Right atrium auricular region (tissue), 2 donors: ENCODE measurements around the gene TYK2. TPM values are rescaled to one million over a fixed set of nuclear protein-coding genes. Genes with fewer than 3 reads are reported as not detected.
"Not testable (repeated sequence)": the region's sequence is repeated elsewhere in the genome, so short reads cannot be mapped to it uniquely, and the experiment has no call there.

Source experiments
- DNase-seq: peaks from one replicate; pipeline ENCODE4 v3.0.0-alpha.2; 2019; ENCODE audit warnings: low spot score
- H3K27ac ChIP-seq, 2 donors: fragments of 200-600 bp; sonication (generic); 1 replicate in 1 of 2; 2 replicates in 1 of 2; pipeline ENCODE4 v1.5.1; 2016 to 2019
- H3K27me3 ChIP-seq, 2 donors: fragments of 200-600 bp; sonication (generic); one replicate each; pipeline versions ENCODE4 v1.5.1 to v1.6.0; 2017 to 2019
- H3K36me3 ChIP-seq: fragments of 200-600 bp; sonication (generic); one replicate; pipeline ENCODE4 v1.5.1; 2016
- H3K4me1 ChIP-seq, 2 donors: fragments of 200-600 bp; sonication (generic); one replicate each; pipeline versions ENCODE4 v1.5.1 to v1.6.0; 2017 to 2019
- H3K4me3 ChIP-seq, 2 donors: fragments of 200-600 bp; sonication (generic); 1 replicate in 1 of 2; 2 replicates in 1 of 2; pipeline ENCODE4 v1.5.1; 2017 to 2019; ENCODE audit warnings: mild to moderate bottlenecking in 1 of 2, moderate library complexity in 1 of 2
- H3K9me3 ChIP-seq, 2 donors: fragments of 200-600 bp; sonication (generic); one replicate each; pipeline ENCODE4 v1.5.1; 2019
- CTCF ChIP-seq, 2 donors: fragments of 200-600 bp; sonication (generic); IDR thresholded peaks; one replicate each; pipeline ENCODE4 v1.5.1; 2019; ENCODE audit warnings: antibody characterized with exemption in 2 of 2
- total RNA-seq, 2 donors: library from RNA; depleted of rRNA; stranded (reverse); fragments of >200 nt; gene quantifications; one replicate each; pipeline ENCODE4 v1.1.0, GENCODE V29; 2016

The TYK2 gene
- total RNA-seq, 2 donors from 2014 or later = 31.7 to 58.8 TPM

- Histone ChIP-seq H3K9me3 (no peaks in the 10 kb centered on the region), H3K4me3 (no peak overlapping the region), H3K4me1 (peaks cover 0 to 9% of the 10 kb centered on the region in 2 donors), H3K36me3 (no peaks in the 10 kb centered on the region), H3K27ac (no peak overlapping the region), H3K27me3 (no peaks in the 10 kb centered on the region)
- no peak for DNase-seq
- no peak for TF ChIP-seq CTCF (IDR thresholded peaks at IDR 0.05)
These were observed 40.4 kb downstream of the TYK2 start for GRCh38 chr19:10339977-10340376.

GRCh38 chr19:10339380-10339960, 40.9 kb downstream of the TYK2 start, which contains the start of gene ICAM3:
ICAM3 (minus strand) TSS chr19:10339624; CDS start chr19:10339614, 10 bp downstream.
- H3K36me3 ChIP-seq = no peaks in the 10 kb centered on the region
- no peak within 1 kb of the TSS for H3K4me3 ChIP-seq
- no peak for DNase-seq
- no peaks in the 10 kb centered on the region for H3K9me3 ChIP-seq
- no peak within 1 kb of the TSS for H3K27ac ChIP-seq
- peaks cover 0 to 12% of the 10 kb centered on the region in 2 donors for H3K4me1 ChIP-seq
- H3K27me3 ChIP-seq = no peaks in the 10 kb centered on the region
- TF ChIP-seq CTCF (IDR thresholded peaks at IDR 0.05) = no peak

- Histone ChIP-seq H3K27ac (no peak overlapping the region), H3K9me3 (no peaks in the 10 kb centered on the region), H3K4me1 (peaks cover 0 to 17% of the 10 kb centered on the region in 2 donors), H3K27me3 (no peaks in the 10 kb centered on the region), H3K4me3 (no peak overlapping the region), H3K36me3 (no peaks in the 10 kb centered on the region)
- no peak for DNase-seq
- TF ChIP-seq CTCF (IDR thresholded peaks at IDR 0.05) = no peak
These were observed 41.4 kb downstream of the TYK2 start for GRCh38 chr19:10338940-10339339.

GRCh38 chr19:10336725-10337124, 43.6 kb downstream of the TYK2 start:
- H3K27ac ChIP-seq, H3K27me3 ChIP-seq, H3K36me3 ChIP-seq, H3K4me3 ChIP-seq, DNase-seq, H3K9me3 ChIP-seq: not testable (repeated sequence)
- peaks cover 0 to 34% of the 10 kb centered on the region in 2 donors for H3K4me1 ChIP-seq

GRCh38 chr19:10335352-10335985, 44.9 kb downstream of the TYK2 start:
- Histone ChIP-seq H3K4me3 (peak overlapping the region in 1 of 2 donors; percentile 74), H3K9me3 (no peaks in the 10 kb centered on the region), H3K36me3 (peaks cover 1% of the 10 kb centered on the region), H3K27me3 (no peaks in the 10 kb centered on the region), H3K27ac (peak overlapping the region; percentile 89 to 93), H3K4me1 (peaks cover 0 to 36% of the 10 kb centered on the region in 2 donors)
- TF ChIP-seq CTCF (IDR thresholded peaks at IDR 0.05) = no peak
- DNase-seq = no peak

GRCh38 chr19:10334588-10335351, 45.6 kb downstream of the TYK2 start:
- H3K36me3 ChIP-seq = peaks cover 8% of the 10 kb centered on the region
- H3K4me3 ChIP-seq = peak overlapping the region; percentile 45 to 74
- peak overlapping the region; percentile 89 to 93 for H3K27ac ChIP-seq
- no peak for TF ChIP-seq CTCF (IDR thresholded peaks at IDR 0.05)
- H3K4me1 ChIP-seq = peaks cover 0 to 36% of the 10 kb centered on the region in 2 donors
- peak; percentile 97 for DNase-seq
- H3K27me3 ChIP-seq = no peaks in the 10 kb centered on the region
- H3K9me3 ChIP-seq = no peaks in the 10 kb centered on the region
